Stomach (tissue), 4 donors: Measurements from ENCODE around the gene S100A3.

Source experiments
- POLR2A ChIP-seq, 4 donors: fragments of 450-650 bp; IDR thresholded peaks; one replicate each; pipeline ENCODE4 v1.6.1; 2016; ENCODE audit warnings: antibody characterized with exemption in 4 of 4, control low read depth in 2 of 4, mild to moderate bottlenecking in 1 of 4, moderate library complexity in 1 of 4
- POLR2AphosphoS5 ChIP-seq, 3 donors: sonication (generic); formaldehyde crosslinking; IDR thresholded peaks; one replicate each; pipeline ENCODE4 v1.6.1; 2016; ENCODE audit warnings: antibody characterized with exemption in 3 of 3
- TF ChIP-seq, protein P1 (sequence below), 7 experiments: fragments of 450-650 bp in 4 of 7; fragments of 200-600 bp in 3 of 7; sonication (generic) in 3 of 7; IDR thresholded peaks; one replicate each; pipeline ENCODE4 v1.5.1; 2016 to 2019; ENCODE audit warnings: antibody characterized with exemption in 7 of 7, control low read depth in 2 of 7, mild to moderate bottlenecking in 1 of 7

DNA sequence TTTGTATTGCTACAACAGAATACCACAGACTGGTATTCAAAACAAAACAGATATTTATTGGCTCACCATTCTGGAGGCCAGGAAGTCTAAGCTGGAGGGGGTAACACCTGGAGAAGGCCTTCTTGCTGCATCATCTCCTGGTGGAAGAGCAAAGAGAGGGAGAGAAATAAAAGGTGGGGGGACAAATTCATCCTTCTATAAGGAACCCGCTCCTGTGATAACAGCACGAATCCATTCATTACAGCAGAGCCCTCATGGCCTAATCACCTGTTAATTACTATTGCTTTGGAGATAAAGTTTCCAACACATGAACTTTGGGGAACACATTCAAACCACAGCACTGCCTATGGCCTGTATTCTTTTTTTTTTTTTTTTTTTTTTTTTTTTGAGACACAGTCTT lies 11.2 kb upstream of the S100A3 start:
- TF ChIP-seq, protein P1, sequence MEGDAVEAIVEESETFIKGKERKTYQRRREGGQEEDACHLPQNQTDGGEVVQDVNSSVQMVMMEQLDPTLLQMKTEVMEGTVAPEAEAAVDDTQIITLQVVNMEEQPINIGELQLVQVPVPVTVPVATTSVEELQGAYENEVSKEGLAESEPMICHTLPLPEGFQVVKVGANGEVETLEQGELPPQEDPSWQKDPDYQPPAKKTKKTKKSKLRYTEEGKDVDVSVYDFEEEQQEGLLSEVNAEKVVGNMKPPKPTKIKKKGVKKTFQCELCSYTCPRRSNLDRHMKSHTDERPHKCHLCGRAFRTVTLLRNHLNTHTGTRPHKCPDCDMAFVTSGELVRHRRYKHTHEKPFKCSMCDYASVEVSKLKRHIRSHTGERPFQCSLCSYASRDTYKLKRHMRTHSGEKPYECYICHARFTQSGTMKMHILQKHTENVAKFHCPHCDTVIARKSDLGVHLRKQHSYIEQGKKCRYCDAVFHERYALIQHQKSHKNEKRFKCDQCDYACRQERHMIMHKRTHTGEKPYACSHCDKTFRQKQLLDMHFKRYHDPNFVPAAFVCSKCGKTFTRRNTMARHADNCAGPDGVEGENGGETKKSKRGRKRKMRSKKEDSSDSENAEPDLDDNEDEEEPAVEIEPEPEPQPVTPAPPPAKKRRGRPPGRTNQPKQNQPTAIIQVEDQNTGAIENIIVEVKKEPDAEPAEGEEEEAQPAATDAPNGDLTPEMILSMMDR (IDR thresholded peaks at IDR 0.05): no peak
- TF ChIP-seq POLR2A (IDR thresholded peaks at IDR 0.05) (no peak), POLR2AphosphoS5 (IDR thresholded peaks at IDR 0.05) (no peak)
